ENCODE results near the gene SUN2. TPM values are rescaled to one million over a fixed set of nuclear protein-coding genes. Genes with fewer than 3 reads are reported as not detected.

Gene SUN2
- polyA plus RNA-seq, 1 donor from 2014 or later, result 172 TPM

GRCh38 chr22:38772623-38772873 lies 16.8 kb upstream of the SUN2 start:
- H4K20me1 ChIP-seq (ENCODE audit: insufficient read depth), result no peaks in the 10 kb centered on the region
- no peaks in the 10 kb centered on the region for H3K9me2 ChIP-seq (ENCODE audit: insufficient read depth, low read length)
- no peaks in the 10 kb centered on the region for H3K27me3 ChIP-seq (ENCODE audit: insufficient read depth, low read depth, low read length)
- H3K4me2 ChIP-seq (ENCODE audit: low read length), result no peak overlapping the region
- no peaks in the 10 kb centered on the region for H3K9me3 ChIP-seq (ENCODE audit: low read length)
- no peaks in the 10 kb centered on the region for H3K79me2 ChIP-seq (replicated peaks; ENCODE audit: insufficient read depth, low read length)
- H3K36me3 ChIP-seq (ENCODE audit: insufficient read depth, low read length), result no peaks in the 10 kb centered on the region
- H2AFZ ChIP-seq (ENCODE audit: low read depth, low read length), result no peak overlapping the region
- no peak overlapping the region for H3K4me3 ChIP-seq (ENCODE audit: low read length)
- no peak overlapping the region for H3K27ac ChIP-seq (ENCODE audit: low read length)
- TF ChIP-seq RAD21 (conservative IDR thresholded peaks at IDR 0.05) (no peak), TAF1 (IDR thresholded peaks at IDR 0.05; ENCODE audit: low read depth) (no peak), POLR2AphosphoS5 (IDR thresholded peaks at IDR 0.05) (no peak), SMC3 (conservative IDR thresholded peaks at IDR 0.05; ENCODE audit: poor library complexity) (no peak), EZH2 (IDR thresholded peaks at IDR 0.05; ENCODE audit: borderline replicate concordance, insufficient read depth, low read length, poor library complexity, severe bottlenecking) (no peak), CTCF (IDR thresholded peaks at IDR 0.05; ENCODE audit: poor library complexity, severe bottlenecking) (no peak), REST (IDR thresholded peaks at IDR 0.05; ENCODE audit: borderline replicate concordance) (no peak), MXI1 (conservative IDR thresholded peaks at IDR 0.05; ENCODE audit: poor library complexity, severe bottlenecking) (no peak)
- H3K9ac ChIP-seq (ENCODE audit: low read length), result no peak overlapping the region
- H3F3A ChIP-seq (ENCODE audit: insufficient read depth, low read length, poor library complexity, severe bottlenecking), result no peaks in the 10 kb centered on the region

GRCh38 chr22:38770257-38770949 lies 14.6 kb upstream of the SUN2 start:
- Histone ChIP-seq H2AFZ (ENCODE audit: low read depth, low read length) (no peak overlapping the region), H3K27ac (ENCODE audit: low read length) (no peak overlapping the region)
- TF ChIP-seq RAD21 (conservative IDR thresholded peaks at IDR 0.05), result no peak
- no peak for TF ChIP-seq CTCF (IDR thresholded peaks at IDR 0.05; ENCODE audit: poor library complexity, severe bottlenecking)
- no peak for TF ChIP-seq EZH2 (IDR thresholded peaks at IDR 0.05; ENCODE audit: borderline replicate concordance, insufficient read depth, low read length, poor library complexity, severe bottlenecking)
- no peak for TF ChIP-seq SMC3 (conservative IDR thresholded peaks at IDR 0.05; ENCODE audit: poor library complexity)
- no peak for TF ChIP-seq TAF1 (IDR thresholded peaks at IDR 0.05; ENCODE audit: low read depth)
- no peak for TF ChIP-seq REST (IDR thresholded peaks at IDR 0.05; ENCODE audit: borderline replicate concordance)
- no peak for TF ChIP-seq POLR2AphosphoS5 (IDR thresholded peaks at IDR 0.05)
- no peak for TF ChIP-seq MXI1 (conservative IDR thresholded peaks at IDR 0.05; ENCODE audit: poor library complexity, severe bottlenecking)
- TF ChIP-seq EP300 (conservative IDR thresholded peaks at IDR 0.05; ENCODE audit: poor library complexity, severe bottlenecking), result no peak

More at GRCh38 chr22:38770257-38770949, 14.6 kb upstream of the SUN2 start:
- Histone ChIP-seq H3K9me2 (ENCODE audit: insufficient read depth, low read length) (no peaks in the 10 kb centered on the region), H3K36me3 (ENCODE audit: insufficient read depth, low read length) (no peaks in the 10 kb centered on the region), H3K9me3 (ENCODE audit: low read length) (no peaks in the 10 kb centered on the region), H3K9ac (ENCODE audit: low read length) (no peak overlapping the region), H3K79me2 (replicated peaks; ENCODE audit: insufficient read depth, low read length) (no peaks in the 10 kb centered on the region), H4K20me1 (ENCODE audit: insufficient read depth) (no peaks in the 10 kb centered on the region), H3K4me3 (ENCODE audit: low read length) (no peak overlapping the region), H3K4me2 (ENCODE audit: low read length) (no peak overlapping the region), H3F3A (ENCODE audit: insufficient read depth, low read length, poor library complexity, severe bottlenecking) (no peaks in the 10 kb centered on the region), H3K27me3 (ENCODE audit: insufficient read depth, low read depth, low read length) (no peaks in the 10 kb centered on the region)

All from neural cell (in vitro differentiated cells).